ENCODE data around the gene ANKRD63.

Gene ANKRD63

GRCh38 chr15:40306908-40307307 lies 24.0 kb upstream of the ANKRD63 start:
- no peak overlapping the region for H2AFZ ChIP-seq (ENCODE audit: low read length)
- no peak overlapping the region for H3K27ac ChIP-seq (ENCODE audit: low read length)

DNA sequence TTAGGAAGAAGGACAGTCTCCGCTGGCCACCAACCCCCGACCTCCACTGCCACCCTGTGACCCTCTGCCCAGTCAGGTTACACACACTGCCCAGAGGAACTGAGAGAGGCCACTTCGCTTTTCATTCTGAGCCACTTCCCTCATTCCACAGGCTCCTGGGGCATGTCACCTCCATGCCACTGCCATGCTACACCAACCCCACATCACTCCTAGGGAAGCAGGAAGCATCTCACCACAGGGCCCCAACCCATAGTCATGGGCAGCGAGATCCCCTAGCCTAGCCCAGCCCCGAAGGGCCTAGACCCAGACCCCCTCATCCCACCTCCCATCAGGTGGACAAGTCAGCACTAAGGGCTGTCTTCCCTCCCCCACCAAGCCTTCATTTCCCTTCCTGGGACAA lies 23.5 kb upstream of the ANKRD63 start:
- Histone ChIP-seq H4K20me1 (ENCODE audit: insufficient read depth, low read length) (no peaks in the 10 kb centered on the region), H3K4me2 (ENCODE audit: low read depth, low read length) (no peak overlapping the region), H3K27ac (ENCODE audit: low read length) (no peak overlapping the region), H3K4me3 (ENCODE audit: low read length) (no peak overlapping the region), H3K4me1 (ENCODE audit: low read length) (no peaks in the 10 kb centered on the region), H3K79me2 (ENCODE audit: low read length) (no peaks in the 10 kb centered on the region), H3K27me3 (replicated peaks; ENCODE audit: insufficient read depth, low read length) (no peaks in the 10 kb centered on the region), H3F3A (ENCODE audit: insufficient read depth, low read length) (no peaks in the 10 kb centered on the region), H2AFZ (ENCODE audit: low read length) (no peak overlapping the region), H3K9me3 (replicated peaks; ENCODE audit: insufficient read depth, low read length) (no peaks in the 10 kb centered on the region), H3K9ac (ENCODE audit: low read length) (no peak overlapping the region), H3K36me3 (replicated peaks; ENCODE audit: insufficient read depth, low read length) (no peaks in the 10 kb centered on the region), H3K9me2 (replicated peaks; ENCODE audit: insufficient read depth, low read length) (no peaks in the 10 kb centered on the region)
- DNase-seq = no peak
- no peak for TF ChIP-seq EZH2 (optimal IDR thresholded peaks at IDR 0.05; ENCODE audit: low read depth, low read length)
- TF ChIP-seq CTCF (IDR thresholded peaks at IDR 0.05; ENCODE audit: low read length) = no peak
- TF ChIP-seq EZH2phosphoT487 (IDR thresholded peaks at IDR 0.05; ENCODE audit: low read length) = no peak

More at GRCh38 chr15:40306908-40307307, 24.0 kb upstream of the ANKRD63 start:
- Histone ChIP-seq H3K4me1 (ENCODE audit: low read length) (no peaks in the 10 kb centered on the region), H3K27me3 (replicated peaks; ENCODE audit: insufficient read depth, low read length) (no peaks in the 10 kb centered on the region), H3K9me3 (replicated peaks; ENCODE audit: insufficient read depth, low read length) (no peaks in the 10 kb centered on the region), H3K36me3 (replicated peaks; ENCODE audit: insufficient read depth, low read length) (no peaks in the 10 kb centered on the region), H4K20me1 (ENCODE audit: insufficient read depth, low read length) (no peaks in the 10 kb centered on the region), H3K9ac (ENCODE audit: low read length) (no peak overlapping the region), H3K79me2 (ENCODE audit: low read length) (no peaks in the 10 kb centered on the region), H3K4me3 (ENCODE audit: low read length) (no peak overlapping the region), H3K4me2 (ENCODE audit: low read depth, low read length) (no peak overlapping the region), H3F3A (ENCODE audit: insufficient read depth, low read length) (no peaks in the 10 kb centered on the region), H3K9me2 (replicated peaks; ENCODE audit: insufficient read depth, low read length) (no peaks in the 10 kb centered on the region)
- TF ChIP-seq EZH2 (optimal IDR thresholded peaks at IDR 0.05; ENCODE audit: low read depth, low read length) (no peak), EZH2phosphoT487 (IDR thresholded peaks at IDR 0.05; ENCODE audit: low read length) (no peak), CTCF (IDR thresholded peaks at IDR 0.05; ENCODE audit: low read length) (no peak)
- DNase-seq = no peak

GRCh38 chr15:40305281-40305680 lies 22.4 kb upstream of the ANKRD63 start:
- no peak overlapping the region for H3K4me3 ChIP-seq (ENCODE audit: low read length)
- H3K9me3 ChIP-seq (replicated peaks; ENCODE audit: insufficient read depth, low read length) = no peaks in the 10 kb centered on the region
- no peaks in the 10 kb centered on the region for H3K4me1 ChIP-seq (ENCODE audit: low read length)
- H4K20me1 ChIP-seq (ENCODE audit: insufficient read depth, low read length) = no peaks in the 10 kb centered on the region
- H3K4me2 ChIP-seq (ENCODE audit: low read depth, low read length) = no peak overlapping the region
- no peaks in the 10 kb centered on the region for H3F3A ChIP-seq (ENCODE audit: insufficient read depth, low read length)
- H3K79me2 ChIP-seq (ENCODE audit: low read length) = no peaks in the 10 kb centered on the region
- no peaks in the 10 kb centered on the region for H3K36me3 ChIP-seq (replicated peaks; ENCODE audit: insufficient read depth, low read length)
- TF ChIP-seq CTCF (IDR thresholded peaks at IDR 0.05; ENCODE audit: low read length) (no peak), EZH2phosphoT487 (IDR thresholded peaks at IDR 0.05; ENCODE audit: low read length) (no peak), EZH2 (optimal IDR thresholded peaks at IDR 0.05; ENCODE audit: low read depth, low read length) (no peak)
- H3K9ac ChIP-seq (ENCODE audit: low read length) = no peak overlapping the region
- H3K27ac ChIP-seq (ENCODE audit: low read length) = no peak overlapping the region
- DNase-seq = no peak
- H3K9me2 ChIP-seq (replicated peaks; ENCODE audit: insufficient read depth, low read length) = no peaks in the 10 kb centered on the region
- H3K27me3 ChIP-seq (replicated peaks; ENCODE audit: insufficient read depth, low read length) = peaks cover 2% of the 10 kb centered on the region; the same call in 1 of the 2 replicates
- no peak overlapping the region for H2AFZ ChIP-seq (ENCODE audit: low read length)
